ENCODE measurements around the gene MEIS1.

GRCh38 chr2:66431846-66432587 is 2.9 kb upstream of the MEIS1 start:
- TF ChIP-seq CTCF (IDR thresholded peaks at IDR 0.05) (no peak), POLR2A (IDR thresholded peaks at IDR 0.05) (no peak)
